ENCODE data around the gene GPRASP3.
"Not testable (repeated sequence)": the region's sequence is repeated elsewhere in the genome, so short reads cannot be mapped to it uniquely, and the experiment has no call there.

Gene GPRASP3

GRCh38 chrX:102720237-102721168 lies at the start of gene GPRASP3:
Gene GPRASP3 (plus strand): TSS chrX:102720743. CDS start chrX:102748996, 28,253 bp downstream.
- peak; percentile 69 for DNase-seq

- no peak for DNase-seq
These were observed 47.7 kb upstream of the GPRASP3 start for GRCh38 chrX:102672856-102673255.

DNA sequence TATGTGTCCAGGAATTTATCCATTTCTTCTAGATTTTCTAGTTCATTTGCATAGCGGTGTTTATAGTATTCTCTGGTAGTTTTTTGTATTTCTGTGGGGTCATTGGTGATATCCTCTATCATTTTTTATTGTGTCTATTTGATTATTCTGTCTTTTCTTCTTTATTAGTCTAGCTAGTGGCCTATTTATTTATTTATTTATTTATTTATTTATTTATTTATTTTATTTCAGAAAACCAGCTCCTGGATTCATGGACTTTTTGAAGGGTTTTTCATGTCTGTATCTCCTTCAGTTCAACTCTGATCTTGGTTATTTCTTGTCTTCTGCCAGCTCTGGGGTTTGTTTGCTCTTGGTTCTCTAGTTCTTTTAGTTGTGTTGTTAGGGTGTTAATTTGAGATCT lies 43.1 kb upstream of the GPRASP3 start:
- not testable (repeated sequence) for DNase-seq

DNA sequence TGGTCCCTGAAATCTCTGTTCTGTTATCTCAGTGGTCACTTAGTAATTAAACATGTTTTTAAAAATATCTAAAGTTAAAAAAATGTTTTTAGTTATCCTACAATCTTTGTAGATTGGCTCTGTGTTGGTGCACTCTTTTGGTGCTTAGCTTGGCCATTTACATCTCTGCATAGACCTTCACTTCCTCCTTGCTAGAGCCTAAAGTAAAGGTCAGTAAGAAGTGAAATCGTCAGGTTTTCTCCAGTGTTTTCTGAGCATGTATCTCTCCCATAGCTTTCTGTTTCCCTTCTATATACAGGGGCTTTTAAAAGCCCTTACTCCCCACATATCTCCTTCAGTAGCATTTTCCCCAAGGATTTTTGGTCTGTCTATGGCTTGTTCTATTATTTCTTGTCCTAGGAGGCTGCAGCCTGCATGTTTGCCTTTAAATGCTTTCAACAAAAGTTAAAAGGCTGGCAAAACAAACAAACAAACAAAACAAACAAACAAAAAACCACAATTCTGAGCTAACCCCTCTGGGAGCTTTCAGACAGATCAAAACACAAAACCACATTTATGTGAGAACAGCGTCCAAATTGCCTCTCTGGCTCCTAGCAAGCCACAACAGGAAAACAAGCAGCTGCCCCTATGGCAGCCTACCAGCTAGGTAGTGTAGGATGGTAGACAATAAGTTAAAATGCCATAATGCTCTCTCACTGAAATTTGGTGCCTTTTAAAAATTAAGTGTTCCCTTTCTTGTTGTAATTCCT lies 35.6 kb upstream of the GPRASP3 start:
- no peak for DNase-seq

- no peak for DNase-seq
These were observed 25.8 kb upstream of the GPRASP3 start for GRCh38 chrX:102694749-102695148.

GRCh38 chrX:102696306-102696705 lies 24.2 kb upstream of the GPRASP3 start:
- DNase-seq = no peak

- no peak for DNase-seq
These were observed 23.0 kb upstream of the GPRASP3 start for GRCh38 chrX:102697494-102697893.

DNA sequence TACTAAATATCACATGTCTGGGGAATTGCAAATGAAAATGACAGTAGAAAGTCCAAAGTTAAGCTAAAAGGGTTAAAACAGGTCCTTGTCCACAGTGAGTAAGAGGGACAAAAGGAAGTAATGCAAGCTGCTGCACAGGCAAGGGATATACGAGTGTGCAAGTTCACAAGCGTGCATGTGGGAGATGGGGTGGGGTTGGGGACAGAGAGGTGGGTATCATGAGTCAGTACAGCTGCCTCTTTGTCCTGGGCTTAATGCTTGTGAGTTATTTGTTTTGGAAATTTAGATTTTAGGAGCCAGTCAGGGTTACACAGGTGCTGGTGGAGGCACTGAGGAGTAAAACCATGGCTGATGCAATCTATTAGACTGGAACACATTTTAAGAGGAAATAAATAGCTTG lies 11.6 kb upstream of the GPRASP3 start:
- no peak for DNase-seq

DNA sequence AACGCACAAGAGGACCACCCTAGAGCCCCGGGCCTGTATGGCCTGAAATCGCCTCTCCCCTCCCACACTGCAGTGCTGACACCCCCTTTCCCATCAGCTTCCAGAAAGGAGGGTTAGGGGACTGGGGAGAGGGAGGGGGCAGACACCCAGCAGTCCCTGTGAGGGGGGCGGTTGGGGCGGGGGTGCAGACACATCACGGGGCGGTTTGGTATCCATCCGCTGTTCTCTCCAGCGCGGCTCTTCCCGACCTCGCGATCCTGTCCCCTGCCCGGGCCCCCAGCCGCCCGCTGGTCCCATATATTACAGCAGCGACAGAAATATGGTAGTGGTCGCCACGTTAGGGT lies 8.7 kb upstream of the GPRASP3 start:
- no peak for DNase-seq

- no peak for DNase-seq
These were observed 8.2 kb upstream of the GPRASP3 start, which contains the start of gene GPRASP2 for GRCh38 chrX:102712216-102712966. Gene GPRASP2 (plus strand): TSS chrX:102712448. CDS start chrX:102714870, 2,422 bp downstream.

- no peak for DNase-seq
These were observed 7.4 kb upstream of the GPRASP3 start for GRCh38 chrX:102712981-102713625.

GRCh38 chrX:102714994-102715393 lies 5.5 kb upstream of the GPRASP3 start:
- DNase-seq = no peak

GRCh38 chrX:102715967-102716366 lies 4.6 kb upstream of the GPRASP3 start:
- DNase-seq = no peak

DNA sequence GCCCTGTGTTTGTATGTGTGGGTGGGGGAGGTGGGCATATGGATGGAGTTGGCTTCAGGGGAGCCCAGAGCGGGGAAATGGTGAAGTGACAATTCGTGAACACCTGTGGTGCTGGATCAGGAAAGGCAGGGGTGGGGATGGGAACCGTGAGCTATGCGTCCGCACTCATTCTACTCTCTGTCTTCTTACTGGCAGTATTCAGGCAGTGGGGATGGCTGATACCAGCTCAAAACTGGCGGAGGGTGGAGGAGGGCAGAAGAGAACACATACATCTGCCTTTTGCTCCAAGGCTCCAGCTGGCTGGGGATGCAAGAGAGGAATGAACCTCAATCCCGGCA lies 595 bp downstream of the GPRASP3 start:
- not testable (repeated sequence) for DNase-seq

GRCh38 chrX:102723456-102723855 lies 2.9 kb downstream of the GPRASP3 start:
- DNase-seq = no peak

DNA sequence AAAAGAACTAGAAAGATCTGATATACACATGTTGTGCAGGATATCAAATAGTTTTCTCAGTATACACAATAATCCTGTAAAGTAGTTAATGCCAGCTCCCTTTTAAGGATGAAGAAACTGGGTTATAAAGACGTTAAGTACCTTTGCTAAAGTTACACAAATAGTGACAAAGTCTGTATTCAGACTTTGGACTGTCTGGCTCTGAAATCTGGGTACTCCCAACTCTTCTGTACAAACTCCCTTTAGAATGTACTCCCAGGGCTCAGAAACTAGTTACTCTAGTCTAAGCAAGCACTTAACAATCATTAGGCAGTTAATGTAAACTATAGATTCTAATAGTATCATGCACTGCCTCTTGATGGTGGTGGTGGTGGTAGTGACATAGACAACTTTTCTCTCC lies 7.2 kb downstream of the GPRASP3 start:
- DNase-seq = no peak

DNA sequence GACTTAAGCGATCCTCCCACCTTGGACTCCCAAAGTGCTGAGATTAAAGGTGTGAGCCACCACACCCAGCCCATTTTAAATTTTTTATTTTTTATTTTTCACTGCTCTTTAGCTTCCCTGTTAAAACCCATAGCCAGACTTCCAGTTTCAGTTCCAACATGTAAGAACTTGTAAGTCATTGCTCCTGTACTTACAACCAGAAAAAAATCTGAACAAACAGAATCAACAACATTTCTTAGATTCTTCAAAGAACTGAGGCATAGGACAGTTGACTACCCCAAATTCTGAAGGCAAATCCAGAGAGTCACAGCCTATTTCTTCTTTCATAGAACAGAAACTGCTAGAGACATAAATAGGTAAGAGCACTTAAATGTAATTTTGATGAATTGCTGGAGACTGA lies 8.1 kb downstream of the GPRASP3 start:
- DNase-seq = no peak

GRCh38 chrX:102739657-102740056 lies 19.1 kb downstream of the GPRASP3 start:
- no peak for DNase-seq

DNA sequence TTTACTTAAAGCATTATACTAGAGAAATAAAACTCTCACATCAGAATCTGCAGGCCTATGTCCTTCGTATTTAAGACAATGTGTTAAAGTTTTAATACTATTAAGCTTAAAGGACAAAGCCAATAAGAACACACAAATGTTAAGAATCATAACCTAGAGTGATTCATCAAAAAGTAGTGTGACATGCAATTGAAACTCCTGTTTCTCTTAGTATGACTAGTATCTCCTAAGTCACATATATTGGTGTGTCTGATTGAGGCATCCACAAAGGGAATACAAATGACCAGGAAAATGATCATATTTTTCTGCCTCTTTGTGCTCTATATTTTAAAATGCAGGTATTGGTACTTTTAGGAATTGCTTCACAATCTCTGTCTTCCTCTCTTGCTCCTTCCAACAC lies 23.8 kb downstream of the GPRASP3 start:
- DNase-seq = no peak

DNA sequence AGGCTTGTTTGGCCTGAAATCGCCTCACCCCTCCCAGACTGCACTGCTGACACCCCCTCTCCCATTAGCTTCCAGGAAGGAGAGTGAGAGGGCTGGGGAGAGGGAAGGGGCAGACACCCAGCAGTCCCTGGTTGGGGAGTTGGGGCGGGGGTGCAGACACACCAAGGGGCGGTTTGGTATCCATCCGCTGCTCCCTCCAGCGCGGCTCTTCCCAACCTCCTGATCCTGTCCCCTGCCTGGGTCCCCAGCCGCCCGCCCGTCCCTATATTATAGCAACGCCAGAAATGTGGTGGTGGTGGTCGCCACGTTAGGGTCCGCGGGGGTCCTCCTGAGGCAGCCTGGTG lies 24.9 kb downstream of the GPRASP3 start:
- DNase-seq = no peak

DNA sequence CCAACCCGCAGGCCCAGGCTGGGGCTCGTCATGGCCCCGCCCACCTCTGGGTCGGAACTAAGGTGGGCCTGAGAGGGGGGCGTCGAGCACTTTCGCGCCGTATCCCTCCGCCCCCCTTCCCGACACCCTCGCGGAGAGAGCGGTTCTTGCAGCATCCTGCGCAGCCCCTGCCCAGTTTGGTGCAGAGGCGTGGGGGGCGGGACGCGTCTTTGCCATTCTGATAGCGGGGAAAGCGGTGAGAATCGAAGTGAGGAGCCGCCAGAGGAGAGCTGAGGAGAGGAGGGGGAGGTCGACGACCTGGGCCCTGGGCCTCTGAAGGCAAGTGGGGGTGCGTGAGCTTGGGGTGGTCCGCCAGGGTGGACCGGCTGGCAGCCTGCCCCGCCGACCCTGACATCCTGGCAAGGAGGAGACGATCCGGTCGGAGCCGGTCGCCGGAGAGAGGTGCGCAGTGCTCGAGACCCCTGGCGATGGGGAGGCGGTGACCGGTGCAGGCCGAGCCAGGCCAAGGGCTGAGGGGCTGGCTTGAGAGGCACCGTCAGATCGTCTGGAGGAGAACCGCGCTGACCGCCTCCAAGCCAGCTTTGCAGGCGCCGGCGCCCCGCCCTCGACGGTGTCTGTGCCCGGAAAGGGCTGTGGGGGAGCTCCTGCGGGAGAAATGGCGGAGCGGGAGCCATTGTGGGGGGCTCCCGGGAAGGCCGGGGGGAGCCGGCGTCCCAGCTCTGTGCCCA lies 25.5 kb downstream of the GPRASP3 start:
- no peak for DNase-seq

DNA sequence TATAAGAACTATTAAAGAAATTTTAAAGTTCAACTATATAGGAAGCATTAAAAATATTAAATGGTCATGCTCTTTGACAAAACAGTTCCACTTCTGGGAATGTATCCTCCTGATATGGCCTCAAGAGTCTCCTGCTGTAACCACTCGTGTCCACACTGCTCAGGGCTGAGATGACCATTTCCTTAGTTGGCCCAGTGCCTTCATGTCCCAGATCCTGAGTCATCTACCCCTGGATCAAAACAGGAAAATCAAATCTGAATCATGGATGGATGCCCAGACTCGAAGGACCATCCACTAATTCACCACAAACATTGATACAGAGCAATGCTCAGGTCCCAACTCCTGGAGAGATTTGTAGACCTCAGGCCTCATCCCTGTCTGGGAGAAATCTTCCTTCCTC lies 44.7 kb downstream of the GPRASP3 start:
- no peak for DNase-seq

All from CD4-positive, alpha-beta T cell treated with Interferon gamma for 1 hour (primary cell).